DOHH2 (cell line): ENCODE results near the gene DSE.

Experiments used
- EZH2phosphoT487 ChIP-seq: fragments of 200-600 bp; sonication (generic); IDR thresholded peaks from 2 replicates; pipeline ENCODE4 v1.6.1; 2017; ENCODE audit warnings: borderline replicate concordance, mild to moderate bottlenecking, antibody characterized with exemption, low read length, moderate library complexity, mixed read lengths
- TF ChIP-seq, protein P1 (sequence below): fragments of 200-600 bp; sonication (generic); IDR thresholded peaks from one replicate; pipeline ENCODE4 v1.5.1; 2014; ENCODE audit warnings: antibody characterized with exemption, mild to moderate bottlenecking, low read depth, low read length; ENCODE audit not compliant: poor library complexity, severe bottlenecking

DNA sequence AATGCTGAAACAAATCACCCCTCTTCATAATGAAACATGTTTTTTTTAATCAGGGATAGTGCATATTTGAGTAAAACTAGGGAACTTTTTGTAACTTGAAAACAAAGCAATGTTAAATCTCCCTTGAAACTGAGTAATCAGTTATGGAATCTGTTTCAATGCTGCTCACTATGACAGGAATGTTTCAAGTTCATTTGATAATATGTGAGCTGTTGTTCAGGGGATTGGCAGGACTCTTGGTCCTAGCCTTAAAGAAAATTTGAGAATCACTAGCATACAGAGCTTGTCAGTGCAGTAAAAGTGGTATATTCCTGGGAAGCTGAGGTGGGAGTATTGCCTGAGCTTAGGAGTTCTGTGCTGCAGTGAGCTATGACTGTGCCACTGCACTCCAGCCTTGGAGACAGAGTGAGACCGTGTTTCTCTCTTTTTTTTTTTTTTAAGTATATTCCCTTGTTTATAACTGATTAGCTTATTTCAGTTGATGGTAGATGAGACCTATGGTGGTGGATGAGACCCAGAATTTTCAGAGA lies 68.8 kb downstream of the DSE start:
- TF ChIP-seq, protein P1, sequence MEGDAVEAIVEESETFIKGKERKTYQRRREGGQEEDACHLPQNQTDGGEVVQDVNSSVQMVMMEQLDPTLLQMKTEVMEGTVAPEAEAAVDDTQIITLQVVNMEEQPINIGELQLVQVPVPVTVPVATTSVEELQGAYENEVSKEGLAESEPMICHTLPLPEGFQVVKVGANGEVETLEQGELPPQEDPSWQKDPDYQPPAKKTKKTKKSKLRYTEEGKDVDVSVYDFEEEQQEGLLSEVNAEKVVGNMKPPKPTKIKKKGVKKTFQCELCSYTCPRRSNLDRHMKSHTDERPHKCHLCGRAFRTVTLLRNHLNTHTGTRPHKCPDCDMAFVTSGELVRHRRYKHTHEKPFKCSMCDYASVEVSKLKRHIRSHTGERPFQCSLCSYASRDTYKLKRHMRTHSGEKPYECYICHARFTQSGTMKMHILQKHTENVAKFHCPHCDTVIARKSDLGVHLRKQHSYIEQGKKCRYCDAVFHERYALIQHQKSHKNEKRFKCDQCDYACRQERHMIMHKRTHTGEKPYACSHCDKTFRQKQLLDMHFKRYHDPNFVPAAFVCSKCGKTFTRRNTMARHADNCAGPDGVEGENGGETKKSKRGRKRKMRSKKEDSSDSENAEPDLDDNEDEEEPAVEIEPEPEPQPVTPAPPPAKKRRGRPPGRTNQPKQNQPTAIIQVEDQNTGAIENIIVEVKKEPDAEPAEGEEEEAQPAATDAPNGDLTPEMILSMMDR, result no peak
- TF ChIP-seq EZH2phosphoT487, result no peak
